Measurements from ENCODE around the gene TRIM44. TPM values are rescaled to one million over a fixed set of nuclear protein-coding genes. Genes with fewer than 3 reads are reported as not detected.
"Not testable (repeated sequence)": the region's sequence is repeated elsewhere in the genome, so short reads cannot be mapped to it uniquely, and the experiment has no call there.

TRIM44 gene
- total RNA-seq, 3 donors from 2014 or later = 31.2 to 47.0 (median 33.1) TPM

GRCh38 chr11:35826006-35826405 lies 163.4 kb downstream of the TRIM44 start:
- Histone ChIP-seq H3K4me1 (no peaks in the 10 kb centered on the region), H3K27ac (no peak overlapping the region), H3K9me3 (no peaks in the 10 kb centered on the region), H3K36me3 (no peaks in the 10 kb centered on the region), H3K4me3 (no peak overlapping the region), H3K27me3 (no peaks in the 10 kb centered on the region)
- intact Hi-C loops (cut with DNase I; ENCODE audit: low total_unique reads) = no loop called here
- no peak for DNase-seq (ENCODE audit: low spot score in 2 of 2)
- TF ChIP-seq POLR2AphosphoS5 (IDR thresholded peaks at IDR 0.05) = no peak
- TF ChIP-seq POLR2A (IDR thresholded peaks at IDR 0.05) = no peak
- no peak for TF ChIP-seq CTCF (IDR thresholded peaks at IDR 0.05)

- no peaks in the 10 kb centered on the region for H3K9me3 ChIP-seq
- no peak overlapping the region for H3K27ac ChIP-seq
- no peaks in the 10 kb centered on the region for H3K4me1 ChIP-seq
- intact Hi-C loops (cut with DNase I; ENCODE audit: low total_unique reads) = no loop called here
- H3K36me3 ChIP-seq = no peaks in the 10 kb centered on the region
- TF ChIP-seq POLR2AphosphoS5 (IDR thresholded peaks at IDR 0.05) (no peak), POLR2A (IDR thresholded peaks at IDR 0.05) (no peak), CTCF (IDR thresholded peaks at IDR 0.05) (no peak)
- no peak for DNase-seq (ENCODE audit: low spot score in 2 of 2)
- no peaks in the 10 kb centered on the region for H3K27me3 ChIP-seq
- no peak overlapping the region for H3K4me3 ChIP-seq
These were observed 164.4 kb downstream of the TRIM44 start for GRCh38 chr11:35826949-35827348.

- no peaks in the 10 kb centered on the region for H3K4me1 ChIP-seq
- intact Hi-C loops (cut with DNase I; ENCODE audit: low total_unique reads) = no loop called here
These were observed 173.6 kb downstream of the TRIM44 start for GRCh38 chr11:35836205-35836604.

GRCh38 chr11:35838071-35838470 lies 175.5 kb downstream of the TRIM44 start:
- H3K27me3 ChIP-seq = no peaks in the 10 kb centered on the region
- intact Hi-C loops (cut with DNase I; ENCODE audit: low total_unique reads) = no loop called here
- no peak overlapping the region for H3K4me3 ChIP-seq
- no peaks in the 10 kb centered on the region for H3K9me3 ChIP-seq
- DNase-seq (ENCODE audit: low spot score in 2 of 2) = no peak
- H3K27ac ChIP-seq = no peak overlapping the region
- H3K4me1 ChIP-seq = no peaks in the 10 kb centered on the region
- no peaks in the 10 kb centered on the region for H3K36me3 ChIP-seq
- no peak for TF ChIP-seq POLR2A (IDR thresholded peaks at IDR 0.05)
- no peak for TF ChIP-seq POLR2AphosphoS5 (IDR thresholded peaks at IDR 0.05)
- no peak for TF ChIP-seq CTCF (IDR thresholded peaks at IDR 0.05)

More at GRCh38 chr11:35836205-35836604, 173.6 kb downstream of the TRIM44 start:
- peaks cover 4% of the 10 kb centered on the region in 2 donors for H3K9me3 ChIP-seq
- H3K4me3 ChIP-seq = no peak overlapping the region
- no peaks in the 10 kb centered on the region for H3K27me3 ChIP-seq
- TF ChIP-seq POLR2AphosphoS5 (IDR thresholded peaks at IDR 0.05) (no peak), POLR2A (IDR thresholded peaks at IDR 0.05) (no peak), CTCF (IDR thresholded peaks at IDR 0.05) (no peak)
- DNase-seq (ENCODE audit: low spot score in 2 of 2) = no peak
- no peak overlapping the region for H3K27ac ChIP-seq
- H3K36me3 ChIP-seq = no peaks in the 10 kb centered on the region

GRCh38 chr11:35838697-35839367 lies 176.3 kb downstream of the TRIM44 start:
- H3K4me3 ChIP-seq; H3K9me3 ChIP-seq; H3K27ac ChIP-seq; H3K27me3 ChIP-seq; intact Hi-C loops (cut with DNase I; ENCODE audit: low total_unique reads); DNase-seq (ENCODE audit: low spot score in 2 of 2); H3K36me3 ChIP-seq; H3K4me1 ChIP-seq: not testable (repeated sequence)

Measured in breast epithelium (tissue), 4 donors.